Stimulated activated CD4-positive, alpha-beta T cell treated with anti-CD3 and anti-CD28 coated beads, Interleukin-4, amount 100 ng/mL, for 1 hour (primary cell): ENCODE measurements around the gene OSBPL3.

Experiments used
- DNase-seq: peaks from one replicate; pipeline ENCODE4 v3.0.0-alpha.2; 2020

OSBPL3 gene

DNA sequence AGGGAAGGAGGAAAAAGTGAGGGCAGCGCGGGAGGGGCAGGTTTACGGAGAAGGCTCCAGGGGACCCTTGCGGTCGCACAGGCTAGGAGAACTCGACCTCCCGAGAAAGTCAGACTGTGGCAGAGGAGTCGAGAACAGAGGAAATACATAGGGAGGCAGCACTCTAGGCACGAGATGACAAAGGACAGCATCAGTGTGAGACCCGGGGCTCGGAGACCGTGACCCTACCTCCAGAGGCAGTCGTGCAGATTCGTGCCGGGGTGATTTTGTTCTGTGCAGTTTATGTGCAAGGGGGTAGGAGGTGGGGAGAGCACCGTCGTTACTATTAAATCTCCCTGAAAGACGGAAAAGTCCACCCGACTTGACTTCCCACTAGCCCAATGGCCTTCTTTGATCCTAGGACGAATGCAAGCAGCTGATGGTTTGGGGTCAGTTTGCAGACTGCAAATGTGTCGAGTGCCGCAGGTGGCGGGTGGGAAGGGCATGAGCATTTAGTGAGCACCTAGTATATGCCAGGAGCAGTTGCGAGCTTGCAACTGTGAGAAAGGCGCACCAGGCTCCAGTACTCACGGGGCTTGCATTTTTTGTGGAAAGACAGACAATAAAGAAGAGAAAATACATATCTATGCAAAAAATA lies 674 bp upstream of the OSBPL3 start:
- no peak for DNase-seq

DNA sequence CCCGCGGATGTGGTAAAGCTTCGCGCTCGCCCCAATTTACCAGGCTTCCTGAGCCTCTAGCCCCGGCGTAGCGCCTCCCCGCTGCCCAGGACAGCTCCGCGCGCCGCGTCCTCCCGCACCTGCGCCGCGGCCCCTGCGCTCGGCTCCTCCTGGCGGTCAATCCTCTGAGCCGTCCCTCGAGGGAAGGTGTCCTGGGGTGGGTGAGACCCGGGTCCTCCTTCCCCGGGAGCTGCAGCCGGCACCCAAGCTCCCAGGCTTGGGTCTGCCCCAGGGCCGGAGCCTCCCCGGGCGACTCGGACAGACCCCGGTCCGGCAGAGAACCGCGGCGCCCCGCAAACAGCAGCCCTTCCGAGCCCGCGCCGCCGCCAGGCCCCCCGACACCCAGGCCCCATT lies 512 bp downstream of the OSBPL3 start:
- peak; percentile 71 for DNase-seq

DNA sequence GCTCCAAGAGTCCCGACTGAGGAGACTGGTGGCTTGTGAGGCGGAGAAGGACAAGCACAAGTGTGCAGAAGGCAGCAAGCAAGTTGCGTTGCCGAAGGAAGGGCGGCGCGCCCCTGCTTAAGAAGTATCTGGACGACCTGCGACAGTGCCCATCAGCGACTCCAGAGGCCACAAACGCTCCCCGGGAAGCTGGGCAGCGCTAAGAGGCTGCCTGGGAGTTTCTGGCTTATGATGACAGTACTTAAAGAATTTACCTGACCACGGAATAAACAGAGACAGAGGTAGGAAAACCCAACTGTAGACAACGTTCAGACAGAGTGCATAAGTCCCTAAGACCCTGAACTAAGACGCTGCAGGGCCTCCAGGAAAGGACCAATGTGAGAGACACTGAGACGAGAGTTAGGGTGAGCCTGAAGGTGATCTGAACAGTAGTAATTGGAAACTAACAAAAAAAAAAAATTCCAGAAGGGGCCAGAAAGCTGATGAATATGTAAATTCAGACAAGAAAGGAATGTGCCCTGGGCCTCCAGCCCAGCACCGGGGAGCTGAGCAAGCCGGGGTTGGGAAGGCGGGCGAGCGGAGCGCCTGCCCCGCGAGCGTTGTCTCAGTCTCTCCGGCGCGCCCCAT lies 1.0 kb downstream of the OSBPL3 start:
- peak; percentile 3 for DNase-seq

DNA sequence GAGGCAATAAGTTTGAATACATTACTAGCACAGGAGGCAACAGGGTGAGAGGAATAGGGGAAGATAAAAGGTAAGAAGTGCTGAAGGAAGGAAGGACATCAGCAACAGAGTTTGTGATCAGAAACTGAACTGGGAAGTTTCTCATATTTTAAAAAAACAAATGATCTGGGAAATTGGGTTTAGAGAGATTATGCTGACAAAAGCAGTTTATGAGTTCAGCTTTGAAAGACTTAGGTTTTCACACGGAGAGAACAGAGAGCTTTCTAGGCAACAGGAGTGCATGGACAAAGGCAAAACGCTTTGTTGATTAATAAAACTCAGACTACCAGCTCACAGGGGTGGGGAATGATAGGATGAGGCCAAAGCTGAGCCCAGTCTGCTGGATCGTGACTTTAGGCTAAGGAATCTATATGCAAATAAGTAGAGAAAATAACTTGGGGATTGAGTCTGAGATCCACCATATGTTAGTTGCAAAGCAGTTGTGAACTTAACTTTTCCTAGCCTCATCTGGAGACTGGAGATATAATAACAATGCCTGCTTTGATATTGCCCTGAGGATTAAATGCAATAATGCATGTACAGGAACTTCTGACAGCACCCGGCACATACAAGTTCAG lies 4.2 kb downstream of the OSBPL3 start:
- no peak for DNase-seq

DNA sequence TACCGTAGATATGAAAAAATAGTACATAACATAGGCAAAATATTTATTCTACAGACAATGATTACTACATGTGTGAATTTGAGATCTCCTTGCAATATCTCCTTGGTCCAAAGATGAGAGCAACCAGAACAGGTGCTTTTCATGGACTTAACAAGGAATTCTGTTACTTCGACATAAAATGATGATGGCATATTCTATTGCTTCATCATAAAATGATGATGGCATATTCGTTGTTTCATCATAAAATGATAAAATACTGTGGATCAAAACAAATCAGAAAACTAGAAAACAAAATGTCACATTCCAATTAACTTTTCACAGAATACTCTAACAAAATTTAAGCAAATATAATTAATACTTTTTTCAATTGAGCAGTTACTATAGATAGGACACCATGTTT lies 4.8 kb downstream of the OSBPL3 start:
- DNase-seq: no peak

DNA sequence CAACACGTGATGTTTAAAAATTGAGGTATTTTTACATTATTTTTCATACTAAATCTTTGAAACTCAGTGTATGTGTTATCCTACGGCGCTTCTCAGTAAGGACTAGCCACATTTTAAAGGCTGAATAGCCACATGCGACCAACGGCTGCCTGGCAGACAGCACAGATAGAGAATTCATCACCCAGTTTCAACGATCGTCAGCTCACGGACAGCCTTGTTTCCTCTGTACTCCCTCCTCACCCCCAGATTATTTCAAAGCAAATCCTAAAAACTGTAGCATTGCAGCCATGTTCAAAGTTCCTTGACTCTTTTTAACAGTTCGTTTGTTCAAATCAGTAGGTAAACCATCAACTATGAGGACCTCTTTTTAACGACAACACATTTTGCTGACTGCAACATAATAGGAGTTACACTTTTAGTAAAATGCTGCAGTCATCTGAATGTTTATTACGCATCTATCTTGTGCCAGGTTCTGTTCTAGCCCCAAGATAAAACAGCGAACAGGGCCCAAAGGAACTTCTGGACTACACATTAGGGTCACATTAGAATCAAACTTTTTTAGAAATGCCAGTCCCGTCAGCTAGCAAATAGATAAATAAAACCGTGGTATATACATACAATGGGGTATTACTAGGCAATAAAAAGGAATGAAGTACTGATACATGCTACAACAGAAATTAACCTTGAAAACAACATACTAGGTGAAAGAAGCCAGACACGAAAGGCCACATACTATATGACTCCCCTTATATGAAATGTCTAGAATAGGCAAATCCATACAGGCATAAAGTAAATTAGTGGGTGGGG lies 5.7 kb downstream of the OSBPL3 start:
- no peak for DNase-seq

DNA sequence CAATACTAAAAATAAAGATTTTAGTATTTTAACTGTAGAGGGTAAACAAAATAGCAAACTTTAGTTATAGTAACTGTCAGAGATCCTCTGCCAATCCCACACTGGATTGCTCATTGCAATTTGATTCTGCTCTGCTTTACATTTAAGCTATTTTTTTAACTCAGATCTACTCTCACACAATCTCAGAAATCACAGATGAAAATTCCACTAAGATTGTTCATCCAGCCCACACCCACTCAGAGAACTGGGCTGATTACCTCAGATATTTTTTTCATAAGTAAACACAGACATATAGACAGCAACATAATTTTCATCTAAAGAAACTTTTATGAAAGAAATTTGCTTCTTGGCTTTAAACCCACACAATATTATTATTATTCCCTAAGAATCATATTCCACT lies 7.0 kb downstream of the OSBPL3 start:
- DNase-seq: no peak

DNA sequence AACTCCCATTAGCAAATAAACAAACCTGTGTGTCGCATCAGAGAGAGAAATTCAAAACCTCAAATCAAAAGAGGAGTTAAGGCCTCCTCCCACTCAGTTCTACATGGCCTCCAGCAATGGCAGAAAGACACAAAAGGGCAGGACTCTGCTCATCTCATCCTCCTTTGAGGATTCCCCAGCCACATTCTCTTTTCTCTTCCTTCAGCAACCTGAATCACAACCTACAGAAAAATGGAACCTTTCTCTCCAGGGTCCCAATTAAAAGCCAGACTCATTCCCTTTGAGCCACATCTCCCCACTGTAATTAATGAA lies 7.9 kb downstream of the OSBPL3 start:
- DNase-seq: no peak

DNA sequence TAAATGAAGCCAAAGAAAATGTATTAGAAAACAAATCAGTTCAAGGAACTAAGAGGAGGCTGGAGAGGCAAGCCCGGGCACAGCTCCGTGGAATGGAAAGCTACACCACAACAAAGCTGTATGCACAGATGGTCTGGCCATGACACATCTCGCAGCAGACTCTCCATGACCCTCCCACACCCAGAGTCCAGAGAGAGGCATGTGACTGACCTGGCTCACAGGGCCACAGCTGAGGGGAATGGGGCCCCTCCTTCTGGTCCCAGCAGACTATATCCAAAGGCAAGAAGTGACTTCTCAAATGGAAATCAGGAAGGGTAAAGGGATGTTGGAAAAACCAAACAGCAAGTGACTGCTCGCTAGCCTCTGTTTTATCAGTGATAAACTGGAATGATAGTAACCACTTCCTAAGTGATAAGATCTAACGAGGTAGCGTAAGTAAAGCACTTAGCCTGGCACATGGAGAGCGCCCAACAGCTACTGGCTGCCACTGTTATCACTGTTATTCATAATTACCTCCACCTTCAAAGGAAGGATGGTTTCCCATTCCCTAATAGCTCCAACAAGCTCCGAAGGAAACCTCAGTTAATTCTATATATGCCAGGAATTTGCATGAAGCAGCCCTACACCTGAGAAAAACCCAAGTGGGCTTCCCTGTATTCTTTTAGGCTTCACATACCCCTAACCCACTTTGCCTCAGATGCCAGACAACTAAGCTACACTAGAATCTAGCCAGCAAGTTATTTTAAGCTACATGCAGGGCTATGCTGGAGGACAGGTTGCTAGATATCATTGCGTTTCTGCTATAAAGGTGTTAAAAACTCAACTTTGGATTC lies 8.4 kb downstream of the OSBPL3 start:
- no peak for DNase-seq

DNA sequence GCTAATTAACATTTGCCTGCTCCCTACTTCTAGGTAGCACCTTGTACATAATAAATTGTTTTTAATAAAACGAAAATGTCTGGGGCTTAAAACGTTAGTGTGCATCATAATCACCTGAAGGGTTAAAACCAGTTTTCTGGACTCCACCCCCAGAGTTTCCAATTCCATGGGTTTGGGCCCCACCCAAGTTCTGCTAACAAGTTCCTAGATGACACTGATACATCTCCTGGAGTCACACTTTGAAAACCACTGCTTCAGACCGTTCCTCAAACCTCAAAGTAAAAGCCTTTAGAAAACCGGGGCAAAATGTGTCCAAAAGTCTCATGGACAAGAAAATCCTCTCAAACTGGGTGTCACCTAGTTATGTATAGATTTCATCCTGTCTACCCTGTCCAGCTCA lies 9.3 kb downstream of the OSBPL3 start:
- DNase-seq: no peak

DNA sequence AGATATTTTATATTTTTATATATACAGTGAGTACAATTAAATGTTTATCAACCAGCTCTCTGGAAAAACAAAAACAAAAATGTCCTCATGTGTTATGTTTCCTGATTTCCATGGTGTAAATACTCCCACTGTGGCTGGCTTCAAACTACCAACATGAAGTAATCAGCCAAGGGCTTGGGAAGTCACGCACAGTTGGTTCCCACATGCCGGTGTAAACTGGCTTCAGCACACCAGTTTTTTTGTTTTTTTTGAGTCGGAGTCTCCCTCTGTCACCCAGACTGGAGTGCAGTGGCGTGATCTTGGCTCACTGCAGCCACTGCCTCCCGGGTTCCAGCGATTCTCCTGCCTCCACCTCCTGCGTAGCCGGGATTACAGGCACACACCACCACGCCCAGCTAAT lies 11.8 kb downstream of the OSBPL3 start:
- no peak for DNase-seq

DNA sequence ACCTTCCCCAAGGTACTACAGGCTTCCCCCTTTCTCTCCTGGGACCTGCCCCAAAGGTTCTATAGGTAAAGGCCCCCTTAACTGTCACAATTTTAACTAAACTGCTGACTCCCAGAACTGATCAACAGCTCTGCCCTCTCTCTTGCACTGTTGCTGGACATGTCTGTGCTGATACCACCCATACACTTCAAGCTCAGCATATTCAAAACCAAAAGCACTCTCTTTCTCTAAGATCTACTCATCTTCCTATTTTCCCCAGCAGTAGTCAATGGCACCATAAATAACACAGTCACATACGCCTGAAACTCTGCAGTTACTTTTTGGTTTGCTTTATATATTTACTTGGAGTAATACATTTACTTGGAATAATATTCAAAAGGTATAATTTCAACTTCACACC lies 12.3 kb downstream of the OSBPL3 start:
- no peak for DNase-seq

DNA sequence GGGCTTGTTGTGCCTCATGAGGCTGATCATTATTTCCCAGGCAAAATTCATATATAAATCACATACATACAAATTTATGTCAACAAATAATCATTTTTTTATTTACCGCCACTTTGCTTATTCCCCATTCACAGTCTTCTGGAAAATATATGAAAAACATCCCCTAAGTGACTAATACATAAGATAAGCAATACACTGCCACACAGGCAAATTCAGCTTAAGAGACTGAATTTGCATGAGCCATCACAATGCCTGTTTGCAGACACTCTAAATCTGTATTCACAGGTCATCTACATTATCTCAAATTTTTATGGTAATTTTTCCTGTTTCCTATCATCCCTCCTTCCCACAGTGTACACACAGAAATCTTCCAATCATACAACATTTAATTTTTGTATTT lies 13.2 kb downstream of the OSBPL3 start:
- no peak for DNase-seq

DNA sequence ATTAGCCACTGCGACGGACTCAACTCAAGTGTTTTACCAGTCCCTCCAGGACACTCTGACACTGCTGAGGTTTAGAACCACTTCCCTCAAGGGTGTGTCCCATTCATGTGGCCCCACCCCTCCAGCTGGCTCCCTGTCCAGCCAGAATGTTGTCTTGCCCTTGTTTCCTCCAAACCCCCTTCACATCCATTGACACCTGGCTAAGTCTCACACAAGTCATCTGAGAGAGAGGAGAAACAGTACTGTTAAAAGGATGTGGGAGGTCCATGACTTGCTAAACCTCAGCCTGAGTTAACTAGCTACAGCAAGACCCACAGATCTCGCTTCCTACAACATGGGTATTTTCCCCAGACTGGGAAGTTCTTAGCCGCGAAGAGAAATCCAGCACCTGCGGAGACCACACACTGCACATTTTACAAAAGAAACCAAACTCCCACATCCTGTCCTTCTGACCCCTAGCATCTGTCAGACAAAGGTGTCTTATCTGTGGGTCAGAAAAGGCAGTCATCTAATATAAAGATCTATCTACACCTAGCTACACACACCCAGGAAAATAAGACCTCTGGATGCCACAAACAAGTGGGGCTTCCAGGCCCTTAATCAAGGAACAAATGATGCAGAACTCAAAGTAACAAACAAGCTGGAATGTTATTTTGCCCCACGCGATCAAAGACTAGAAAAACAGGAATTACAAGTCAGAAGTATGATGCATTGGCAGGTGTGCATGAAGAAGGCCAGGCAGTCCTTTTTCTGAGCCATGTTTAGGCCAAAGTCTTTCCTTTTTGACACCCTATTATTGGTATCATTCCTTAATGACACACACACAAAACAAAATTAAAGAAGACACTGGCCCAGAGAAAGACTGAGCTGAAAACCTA lies 13.9 kb downstream of the OSBPL3 start:
- no peak for DNase-seq

DNA sequence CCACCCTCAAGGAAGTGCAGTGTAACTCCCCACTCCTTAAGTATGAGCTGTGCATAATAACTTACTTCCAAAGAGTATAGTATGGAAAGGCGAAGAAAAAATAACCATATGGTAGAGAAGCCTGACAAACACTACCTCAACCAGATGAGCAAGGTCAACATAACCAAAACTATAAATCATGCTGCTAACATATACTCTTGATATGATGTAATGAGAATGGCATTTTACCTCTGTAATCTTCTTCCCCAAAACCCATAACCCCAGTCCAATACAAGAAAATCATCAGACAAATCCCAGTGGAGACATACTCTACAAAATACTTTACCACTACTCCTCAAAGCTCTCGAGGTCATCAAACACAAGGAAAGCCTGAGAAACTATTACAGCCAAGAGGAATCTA lies 15.8 kb downstream of the OSBPL3 start:
- DNase-seq: no peak

DNA sequence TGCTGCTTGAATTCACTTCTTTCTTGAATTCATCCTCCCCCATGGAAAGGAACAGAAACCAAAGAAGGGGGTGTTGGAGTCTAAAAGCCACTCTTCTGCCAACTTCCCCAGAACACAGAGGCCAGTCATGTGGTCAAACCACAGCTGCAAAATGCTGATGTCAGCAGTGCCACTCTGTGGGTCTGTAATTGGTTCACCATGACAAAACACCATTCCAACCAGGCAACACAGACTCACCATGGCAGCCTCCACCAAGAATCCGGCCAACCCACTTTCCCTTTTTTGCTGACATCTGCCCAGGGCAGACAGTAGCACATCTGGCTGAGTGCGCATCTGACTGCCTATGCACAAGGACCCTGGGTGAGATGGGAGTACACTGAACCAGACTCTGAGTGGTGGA lies 16.8 kb downstream of the OSBPL3 start:
- no peak for DNase-seq

DNA sequence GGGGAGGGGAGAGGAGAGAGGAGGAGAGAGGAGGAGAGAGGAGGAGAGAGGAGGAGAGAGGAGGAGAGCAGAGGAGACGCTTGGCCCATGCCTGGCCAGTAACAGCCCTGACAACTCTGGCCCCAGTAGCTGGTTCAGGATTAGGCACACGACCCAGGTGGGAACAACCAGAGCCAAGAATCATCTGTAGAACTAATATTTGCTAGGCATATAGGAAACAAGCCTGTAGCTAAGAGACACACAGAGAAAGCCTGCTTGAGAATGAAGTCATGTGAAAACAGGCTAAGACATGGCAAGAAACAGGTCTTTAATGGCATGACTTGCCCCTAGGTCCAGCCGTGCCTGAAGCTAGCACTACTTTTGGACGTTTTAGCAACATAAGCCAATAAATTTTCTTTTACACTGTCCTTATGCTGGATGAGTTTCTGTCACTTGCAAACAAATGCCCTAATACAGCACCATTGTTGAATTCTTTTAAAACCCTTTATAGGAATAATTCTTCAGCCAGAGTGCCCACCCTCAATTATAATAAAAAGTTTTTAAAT lies 17.5 kb downstream of the OSBPL3 start:
- no peak for DNase-seq

DNA sequence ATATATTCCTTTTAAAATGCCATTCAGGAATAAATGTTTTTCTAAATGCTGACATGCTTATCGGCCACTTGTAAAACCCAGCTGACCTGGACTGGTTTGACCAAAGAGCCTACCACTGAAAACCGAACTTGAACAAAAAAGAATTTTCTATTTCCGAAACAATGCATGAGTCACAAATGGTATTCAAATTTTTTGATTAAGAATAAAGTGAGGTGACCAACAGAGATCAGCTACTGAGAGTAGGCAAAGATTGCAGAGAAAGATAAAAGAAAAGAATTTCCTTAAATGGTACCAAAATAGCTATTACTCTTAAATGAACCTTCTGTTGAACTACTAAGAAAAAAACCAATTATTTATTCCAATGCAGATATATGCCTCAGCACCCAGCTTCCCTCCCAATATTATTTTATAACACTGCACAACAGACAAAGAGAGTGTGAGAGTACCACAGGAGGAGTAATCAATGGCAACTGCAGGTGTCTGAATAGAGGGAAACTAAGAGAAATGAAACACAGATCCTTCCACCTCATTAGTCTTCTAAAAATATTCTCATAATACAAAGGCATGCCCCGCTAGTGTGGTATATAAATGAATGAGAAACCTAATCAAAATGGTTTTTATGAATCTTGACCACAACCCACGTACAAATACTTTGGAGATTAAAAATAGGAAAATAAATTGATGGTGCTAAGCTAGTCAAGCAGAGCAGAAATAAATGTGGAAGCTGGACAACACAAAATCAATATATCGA lies 20.1 kb downstream of the OSBPL3 start:
- DNase-seq: no peak

DNA sequence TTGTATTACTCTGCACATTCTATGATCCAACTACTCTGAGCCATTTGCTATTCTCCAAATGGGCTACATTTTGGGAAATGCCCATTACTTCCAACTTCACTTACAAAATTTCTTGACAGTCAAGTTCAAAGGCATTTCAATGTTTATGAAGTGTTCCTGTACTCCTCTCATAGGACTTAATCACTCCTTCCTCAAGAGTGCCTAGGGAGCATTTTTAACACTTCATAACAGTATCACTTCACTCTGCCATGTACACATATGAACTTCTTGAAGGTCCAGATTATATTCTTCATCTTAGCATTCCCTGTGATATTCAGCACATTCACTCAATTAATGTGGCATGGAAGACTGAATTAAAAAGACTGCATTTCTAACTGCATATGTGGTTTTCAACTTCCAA lies 21.6 kb downstream of the OSBPL3 start:
- no peak for DNase-seq

DNA sequence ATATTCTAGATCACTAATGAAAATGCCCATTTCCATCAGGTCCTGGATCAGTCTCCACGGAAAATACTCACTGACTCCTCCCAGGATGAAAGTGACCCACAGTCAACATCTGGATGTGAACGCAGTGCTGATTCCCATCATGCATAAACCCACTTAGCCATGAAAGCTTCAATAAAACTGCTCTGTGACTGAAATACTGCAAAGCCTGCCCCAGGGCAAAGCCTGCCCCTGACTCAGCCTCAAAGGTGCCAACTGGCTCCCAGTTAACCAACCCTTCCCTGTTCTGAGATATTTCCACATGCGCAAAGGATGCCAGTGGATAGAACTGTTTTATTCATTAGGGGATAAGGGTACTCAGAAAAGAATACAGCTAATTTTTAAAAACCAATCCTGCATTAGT lies 24.0 kb downstream of the OSBPL3 start:
- no peak for DNase-seq

DNA sequence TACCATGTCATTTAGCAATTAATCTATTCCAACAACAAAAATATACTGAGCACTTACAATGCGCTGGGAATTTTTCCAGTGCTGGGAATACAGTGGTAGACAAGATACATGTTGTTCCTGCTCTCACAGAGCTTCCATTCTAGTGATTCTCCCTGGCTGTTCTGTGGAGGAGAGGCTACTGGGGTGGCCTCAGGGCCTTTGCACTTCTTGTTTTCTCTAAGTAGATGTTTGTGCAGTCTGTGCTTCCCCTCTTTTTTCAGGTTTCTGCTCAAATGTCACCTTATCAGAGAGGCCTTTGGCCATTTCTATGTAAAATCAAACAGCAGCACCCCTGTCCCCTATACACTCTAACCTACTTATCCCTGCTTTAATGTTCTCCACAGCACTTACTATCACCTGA lies 24.7 kb downstream of the OSBPL3 start:
- DNase-seq: no peak
